HG03520 (cell line): Measurements from ENCODE around the gene FBLN7.

Experiments
- ATAC-seq: cut with Tn5 transposase; IDR thresholded peaks from one replicate; pipeline ENCODE4 v1.9.1; 2021; ENCODE audit warnings: mild to moderate bottlenecking, moderate library complexity; ENCODE audit not compliant: unreplicated experiment

FBLN7 gene

DNA sequence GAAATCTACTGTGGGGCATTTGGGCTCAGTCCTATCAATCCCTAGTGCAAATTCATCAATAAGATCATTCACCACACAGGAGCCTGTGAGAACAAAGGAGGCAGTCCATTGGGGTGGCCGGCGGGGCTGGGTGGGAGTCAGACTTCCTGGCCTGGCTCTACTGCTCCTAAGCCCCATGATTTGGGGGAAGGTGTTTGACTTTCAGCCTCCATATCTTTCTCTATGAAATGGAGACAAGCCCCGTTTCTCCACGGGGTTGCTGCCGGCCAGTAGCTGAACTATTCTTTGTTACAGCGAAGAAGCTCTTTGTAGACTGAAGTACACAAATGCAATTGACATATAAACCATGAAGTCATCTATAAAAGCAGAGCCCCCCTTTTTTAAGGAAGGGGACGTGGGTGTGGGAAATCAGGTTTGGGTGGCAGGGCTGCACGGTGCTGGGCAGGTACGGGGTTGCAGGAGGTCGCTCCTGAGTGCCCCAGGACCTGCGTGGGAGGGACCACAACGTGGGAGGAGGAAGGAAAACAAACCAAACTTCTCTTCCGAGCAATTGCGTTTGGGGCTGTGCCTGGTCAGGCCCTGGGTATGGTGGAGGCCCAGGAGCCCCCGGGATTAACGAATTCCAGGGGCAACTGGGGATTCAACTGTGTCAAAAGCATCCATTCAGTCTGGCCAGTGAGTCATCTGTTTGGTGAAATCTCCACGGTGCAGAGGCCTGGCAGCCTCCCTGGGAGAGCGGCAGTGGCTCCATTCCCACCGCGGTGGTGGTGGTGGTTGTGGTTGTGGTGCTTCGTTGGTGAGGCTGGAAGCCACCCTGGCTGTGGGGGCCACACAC is 18.2 kb downstream of the FBLN7 start:
- no peak for ATAC-seq

DNA sequence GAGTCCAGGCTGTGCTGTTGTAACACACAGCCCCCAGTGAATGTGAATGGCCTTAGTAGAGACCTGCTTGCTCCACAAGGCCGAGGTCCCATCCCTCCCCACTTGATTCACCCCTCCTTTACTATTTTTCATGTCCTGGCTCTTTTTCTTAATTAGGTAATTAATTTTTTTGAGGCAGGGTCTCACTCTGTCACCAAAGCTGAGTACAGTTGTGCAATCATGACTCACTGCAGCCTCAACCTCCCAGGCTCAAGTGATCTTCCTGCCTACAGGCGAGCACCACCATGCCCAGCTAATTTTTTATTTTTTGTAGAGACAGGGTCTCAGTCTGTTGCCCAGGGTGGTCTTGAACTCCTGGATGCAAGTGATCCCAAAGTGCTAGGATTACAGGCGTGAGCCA is 19.3 kb downstream of the FBLN7 start:
- no peak for ATAC-seq

DNA sequence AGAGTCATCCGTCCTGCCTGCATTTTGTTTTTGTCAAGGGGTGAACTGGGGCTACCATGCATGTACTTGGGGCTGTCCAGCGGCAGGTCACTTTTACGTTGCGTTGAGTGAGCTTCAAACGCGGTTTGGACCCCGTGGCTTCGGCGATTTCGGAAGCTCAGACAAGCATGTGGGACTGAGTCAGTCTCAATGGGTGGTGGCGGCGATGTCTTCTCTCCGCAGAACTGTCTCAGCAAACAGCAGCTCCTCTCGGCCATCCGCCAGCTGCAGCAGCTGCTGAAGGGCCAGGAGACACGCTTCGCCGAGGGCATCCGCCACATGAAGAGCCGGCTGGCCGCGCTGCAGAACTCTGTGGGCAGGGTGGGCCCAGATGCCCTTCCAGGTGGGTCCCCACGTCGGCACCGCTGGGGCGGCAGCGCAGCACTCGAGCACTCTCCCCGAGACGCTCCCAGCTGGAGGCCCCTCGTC is 21.3 kb downstream of the FBLN7 start:
- ATAC-seq = no peak

DNA sequence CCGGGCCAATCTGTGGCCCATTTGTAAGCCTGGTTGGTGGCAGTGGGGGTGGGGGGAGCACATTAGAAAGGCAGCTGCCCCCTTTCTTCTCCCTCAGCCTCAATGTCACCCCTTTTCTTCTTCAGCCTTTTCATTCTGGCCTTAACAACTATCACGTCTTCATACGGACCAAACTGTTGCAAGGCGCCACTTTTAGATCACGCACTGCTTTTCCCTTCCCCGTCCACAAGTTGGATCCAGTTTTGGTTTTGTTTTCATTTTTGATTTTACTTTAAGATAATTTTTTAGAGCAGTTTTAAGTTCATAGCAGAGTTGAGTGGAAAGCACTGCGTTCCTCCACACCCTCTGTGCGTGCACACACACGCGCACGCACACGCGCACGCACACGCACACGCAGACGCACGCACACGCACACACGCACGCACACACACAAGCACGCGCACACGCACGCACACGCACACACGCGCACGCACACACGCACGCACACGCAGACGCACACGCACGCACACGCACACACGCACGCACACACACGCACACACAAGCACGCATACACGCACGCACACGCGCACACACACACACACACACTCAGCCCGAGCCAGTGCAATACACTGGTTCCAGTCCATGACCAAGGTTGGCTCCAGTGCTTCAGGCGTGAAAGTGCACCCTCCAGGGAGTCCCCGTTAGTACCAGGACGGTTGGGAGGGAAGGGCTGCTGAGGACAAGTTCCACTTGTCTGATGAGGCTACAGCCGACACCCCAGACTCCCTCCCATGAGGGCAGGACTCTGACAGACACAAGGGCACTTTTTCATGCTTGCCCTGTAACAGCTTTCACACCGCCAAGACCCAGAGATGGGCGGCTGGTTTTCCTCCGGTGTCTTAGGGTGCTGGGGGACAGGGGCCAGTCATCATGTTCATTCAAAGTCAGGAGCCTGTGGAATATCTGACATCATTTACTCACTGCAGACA is 22.4 kb downstream of the FBLN7 start:
- no peak for ATAC-seq

DNA sequence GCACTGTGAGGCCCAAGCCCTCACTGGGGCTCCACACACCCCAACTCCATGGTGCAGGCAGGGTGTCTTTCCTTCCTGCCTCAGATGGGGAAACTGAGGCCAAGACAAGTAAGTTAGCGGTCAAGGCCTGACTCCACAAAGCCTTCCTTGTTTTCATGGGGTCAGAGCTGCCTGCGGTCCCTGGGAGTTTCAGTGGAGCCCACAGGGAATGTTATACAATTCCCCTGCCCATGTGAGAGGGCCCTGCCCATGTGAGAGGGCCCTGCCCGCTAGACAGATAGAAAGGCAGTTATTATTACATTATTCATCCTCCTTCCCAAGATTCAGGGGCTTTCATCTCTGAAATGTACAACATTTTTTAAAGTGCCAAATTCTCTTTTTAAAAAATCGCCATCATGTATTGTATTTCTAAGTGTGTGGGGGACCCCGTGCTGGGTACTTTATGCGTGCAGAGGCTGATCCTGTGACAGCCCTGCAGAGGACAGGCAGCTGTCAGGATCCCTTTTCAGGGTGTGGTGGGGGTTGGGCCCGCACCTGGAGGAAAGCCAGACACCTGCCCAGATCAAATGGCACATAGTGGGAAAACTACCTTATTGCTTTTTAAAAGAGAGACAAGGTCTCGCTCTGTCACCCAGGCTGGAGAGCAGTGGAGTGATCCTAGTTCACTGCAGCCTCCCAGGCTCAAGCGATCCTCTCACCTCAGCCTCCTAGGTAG is 23.4 kb downstream of the FBLN7 start:
- no peak for ATAC-seq

DNA sequence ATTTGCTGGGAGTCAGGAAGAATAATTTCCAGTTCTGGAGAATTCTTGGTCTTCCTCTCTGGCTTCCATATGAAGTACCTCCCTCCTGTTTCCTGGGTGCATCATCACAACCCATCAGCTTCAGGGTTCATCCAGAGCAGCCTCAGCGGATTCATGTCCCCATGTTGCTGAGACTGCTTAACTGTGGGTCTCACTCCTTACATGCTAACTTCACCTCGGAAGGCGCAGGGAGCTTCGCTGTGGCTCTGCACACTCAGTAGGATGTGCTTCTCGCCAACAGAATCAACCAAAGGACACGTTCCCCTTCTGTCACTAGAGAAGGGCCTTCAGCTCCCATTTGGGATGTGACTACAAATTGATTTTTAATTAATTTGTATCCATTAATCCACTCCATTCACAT is 24.2 kb downstream of the FBLN7 start:
- ATAC-seq = no peak

DNA sequence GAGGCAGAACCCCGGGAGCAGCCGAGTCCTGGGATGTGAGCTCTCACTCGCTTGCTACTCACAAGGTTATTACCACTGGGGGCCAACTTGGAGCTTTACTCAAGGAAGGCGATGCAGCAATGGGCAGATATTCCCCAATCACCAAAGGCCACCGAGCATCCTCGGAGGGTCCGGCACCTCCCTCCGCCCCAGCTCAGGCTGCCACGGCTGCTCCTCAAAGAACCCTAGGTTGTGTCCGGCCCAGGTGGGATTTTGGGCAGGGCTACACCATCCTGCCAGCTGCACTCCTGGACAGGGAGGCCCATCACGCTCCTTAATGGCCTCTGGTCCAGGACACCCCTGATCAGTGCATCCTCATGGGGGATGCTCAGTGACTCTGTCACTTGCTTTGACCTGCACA is 24.8 kb downstream of the FBLN7 start:
- ATAC-seq = no peak

DNA sequence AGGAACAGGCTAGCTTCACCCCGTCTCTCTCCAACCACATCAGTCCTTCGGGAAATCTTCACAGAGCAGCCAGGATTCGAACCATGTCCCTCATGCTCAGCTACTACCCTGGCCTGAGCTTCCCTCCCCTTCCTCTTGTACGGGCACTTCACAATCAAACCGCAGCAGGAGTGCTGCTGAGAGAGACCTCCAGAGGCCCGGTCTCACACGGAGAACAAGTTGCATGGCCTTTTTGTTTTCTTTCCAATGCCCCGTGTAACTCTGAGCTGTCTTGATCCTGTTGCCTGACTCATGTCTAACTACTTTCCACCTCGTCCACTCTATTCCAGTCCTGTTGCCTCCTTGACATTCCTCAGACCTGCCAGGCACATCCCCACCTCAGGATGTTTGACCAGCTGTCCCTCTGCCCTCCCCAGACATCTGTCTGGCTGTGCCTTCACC is 25.4 kb downstream of the FBLN7 start:
- no peak for ATAC-seq

DNA sequence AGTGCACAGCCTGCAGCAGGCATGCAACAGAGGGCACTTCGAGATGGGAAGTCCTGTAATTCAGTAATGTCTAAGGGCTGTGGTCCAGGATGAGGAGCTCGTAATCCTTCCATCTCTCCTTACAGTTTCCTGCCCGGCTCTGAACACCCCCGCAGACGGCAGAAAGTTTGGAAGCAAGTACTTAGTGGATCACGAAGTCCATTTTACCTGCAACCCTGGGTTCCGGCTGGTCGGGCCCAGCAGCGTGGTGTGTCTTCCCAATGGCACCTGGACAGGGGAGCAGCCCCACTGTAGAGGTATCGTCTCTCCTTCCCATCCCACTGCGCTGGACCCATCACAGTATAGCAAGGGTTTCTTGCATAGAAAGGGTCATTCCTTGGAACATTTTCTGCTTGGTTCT is 26.7 kb downstream of the FBLN7 start:
- ATAC-seq = no peak

DNA sequence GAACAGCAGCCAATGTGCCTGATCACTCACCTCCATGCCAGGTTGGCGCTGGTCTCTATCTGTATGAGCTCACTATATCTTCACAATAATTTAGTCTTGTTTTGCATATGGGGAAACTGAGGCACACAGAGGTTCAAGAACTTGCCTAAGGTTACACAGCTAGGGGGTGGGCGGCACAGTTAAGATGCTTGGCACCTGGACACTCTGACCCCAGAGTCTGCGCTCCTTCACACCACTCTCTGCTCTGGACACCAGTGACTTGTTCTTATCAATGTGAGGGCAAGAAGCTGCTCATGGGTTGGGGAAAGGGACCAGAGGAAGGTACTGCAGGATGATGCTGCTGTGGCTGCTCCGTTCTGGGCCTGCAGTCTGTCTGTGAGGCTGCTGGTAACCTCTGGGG is 27.1 kb downstream of the FBLN7 start:
- no peak for ATAC-seq

DNA sequence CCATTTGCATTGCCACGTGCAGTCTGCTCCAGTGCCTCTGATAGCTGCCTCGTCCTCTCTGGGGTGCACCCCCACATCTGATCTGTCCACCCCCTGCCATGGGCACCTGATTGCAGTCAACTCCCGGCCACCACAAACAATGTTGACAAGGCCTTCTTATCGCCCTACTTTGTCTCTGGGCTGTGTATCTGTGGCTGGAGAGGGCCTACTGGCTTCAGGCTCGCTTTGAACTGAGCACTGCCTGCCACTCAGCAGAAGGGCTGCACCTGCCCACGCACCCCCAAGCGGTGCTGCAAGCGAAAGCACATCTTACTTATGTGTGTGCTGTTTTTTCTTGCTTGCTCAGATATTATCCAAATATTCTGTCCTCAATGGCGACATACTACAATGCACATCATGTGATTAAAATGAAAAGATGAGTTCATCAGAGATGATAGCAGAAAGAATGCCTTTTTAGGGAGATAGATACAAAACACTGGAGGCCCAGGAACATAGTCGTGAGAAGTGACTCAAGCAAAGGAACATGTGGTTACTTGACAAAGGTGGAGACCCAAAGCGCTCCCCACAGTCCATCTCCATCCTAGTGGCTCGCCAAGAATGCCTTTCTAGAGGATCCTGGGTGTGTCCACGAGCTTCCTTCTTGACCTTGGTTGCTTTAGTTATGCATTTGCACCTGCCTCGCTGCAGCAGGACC is 28.8 kb downstream of the FBLN7 start:
- ATAC-seq = no peak

DNA sequence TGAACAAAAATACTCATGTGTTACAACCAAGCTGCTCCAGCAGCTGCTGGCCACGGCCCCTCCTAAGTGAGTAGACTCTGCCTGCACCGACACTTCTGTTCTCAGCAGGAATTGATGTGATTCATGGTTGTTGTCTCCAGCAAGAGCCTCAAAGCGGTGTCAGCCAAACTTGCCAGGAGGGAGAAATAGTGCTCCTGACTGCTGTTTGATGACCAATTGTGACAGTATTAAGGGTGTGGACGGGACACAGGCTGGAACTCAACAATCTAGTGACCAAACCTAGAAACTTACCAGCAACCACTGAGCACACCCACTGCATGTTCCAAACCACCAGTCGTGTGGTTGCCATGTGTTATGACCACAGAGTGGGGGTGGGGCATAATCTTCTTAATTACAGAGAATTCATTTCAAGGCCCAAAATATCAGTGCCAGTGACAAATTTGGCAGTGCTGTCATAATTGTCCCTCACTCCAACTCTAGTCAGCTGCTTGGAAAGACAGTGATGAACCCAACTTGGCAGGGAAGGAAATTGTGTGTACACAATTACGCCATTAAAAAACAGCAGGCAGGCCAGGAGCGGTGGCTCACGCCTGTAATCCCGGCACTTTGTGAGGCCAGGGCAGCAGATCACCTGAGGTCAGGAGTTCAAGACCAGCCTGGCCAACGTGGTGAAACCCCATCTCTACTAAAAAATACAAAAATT is 30.4 kb downstream of the FBLN7 start:
- ATAC-seq = no peak

DNA sequence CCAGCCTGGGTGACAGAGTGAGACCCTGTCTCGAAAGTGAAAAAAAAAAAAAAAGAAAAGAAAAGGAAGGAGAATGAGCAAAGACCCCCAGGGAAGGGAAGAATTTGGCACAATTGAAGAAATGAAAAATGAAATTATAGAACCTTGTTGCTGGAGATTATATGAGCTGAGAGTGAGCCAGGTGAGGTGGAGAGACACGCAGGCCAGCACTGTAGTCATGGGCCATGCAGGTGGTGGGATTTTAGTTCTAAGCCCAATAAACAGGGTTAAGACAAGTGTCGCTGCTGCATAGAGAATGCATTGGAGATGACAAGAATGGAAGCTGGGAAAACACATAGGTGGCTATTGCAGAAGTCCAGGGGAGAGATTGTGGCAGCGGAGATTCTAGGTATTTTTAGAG is 32.3 kb downstream of the FBLN7 start:
- no peak for ATAC-seq

DNA sequence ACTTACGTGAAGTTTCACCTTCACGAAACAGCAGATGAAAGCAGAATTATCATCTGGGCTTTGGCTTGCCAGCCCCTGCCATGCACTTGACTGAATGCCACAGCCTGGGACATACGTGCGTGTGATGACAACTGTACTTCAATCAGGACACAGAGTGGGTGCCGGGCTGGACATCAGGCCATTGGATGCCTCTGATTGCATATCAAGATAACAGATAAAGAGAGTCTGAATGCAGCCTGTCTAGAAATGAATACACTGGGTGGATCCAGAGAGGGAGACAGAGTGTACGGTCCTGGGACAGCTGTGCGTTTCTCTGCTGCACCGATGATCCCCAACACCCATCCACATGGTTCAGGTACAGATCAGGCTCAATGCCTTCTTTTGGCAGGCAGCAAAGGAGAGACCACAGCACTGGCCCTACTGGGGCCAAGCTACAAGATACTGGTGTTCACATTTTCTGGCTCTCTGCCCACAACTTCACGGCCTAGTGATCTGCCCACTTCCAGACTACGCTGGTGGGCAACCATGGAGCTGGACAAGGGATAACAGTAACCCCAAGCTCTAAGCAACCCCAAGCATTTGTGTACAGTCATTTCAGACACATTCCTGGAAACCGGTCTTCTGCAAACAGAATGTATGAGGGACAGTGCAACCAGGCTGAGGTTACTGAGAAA is 35.6 kb downstream of the FBLN7 start:
- no peak for ATAC-seq

DNA sequence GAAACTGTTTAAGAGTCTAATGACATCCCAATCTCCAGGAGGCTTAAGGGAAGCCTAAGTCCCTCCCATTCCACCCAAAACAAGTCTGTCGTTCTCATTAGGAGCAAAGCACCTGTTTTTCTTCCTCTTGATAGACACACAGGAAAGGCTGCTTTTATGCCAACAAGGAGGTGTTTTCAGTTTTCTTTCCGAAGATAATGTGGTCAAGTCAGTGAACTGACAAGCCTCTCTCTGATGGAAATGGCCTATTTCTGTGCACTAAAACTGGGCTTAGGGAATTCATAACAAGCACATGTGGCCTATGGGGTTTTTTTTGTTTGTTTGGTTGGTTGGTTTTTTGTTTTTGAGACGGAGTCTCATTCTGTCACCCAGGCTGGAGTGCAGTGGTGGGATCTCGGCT is 36.2 kb downstream of the FBLN7 start:
- no peak for ATAC-seq

DNA sequence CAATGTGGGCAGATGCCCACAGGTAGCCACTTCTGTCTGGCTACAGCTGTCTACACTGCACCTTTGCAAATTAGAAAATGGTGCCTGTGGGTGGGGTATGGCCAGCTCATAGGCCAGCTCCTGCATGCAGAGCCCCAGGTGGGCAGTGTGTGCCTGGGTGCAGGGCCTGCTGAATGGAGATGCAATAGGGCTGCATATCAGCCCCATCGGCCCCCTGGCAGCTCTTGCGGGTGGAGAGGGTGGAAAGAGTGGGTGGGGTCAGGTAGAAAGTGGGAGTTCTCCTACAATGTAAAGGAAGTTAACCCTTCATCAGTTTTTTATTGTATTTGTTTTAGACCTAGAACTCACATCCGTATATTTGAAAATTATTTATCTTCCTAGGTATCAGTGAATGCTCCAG is 37.1 kb downstream of the FBLN7 start:
- no peak for ATAC-seq

DNA sequence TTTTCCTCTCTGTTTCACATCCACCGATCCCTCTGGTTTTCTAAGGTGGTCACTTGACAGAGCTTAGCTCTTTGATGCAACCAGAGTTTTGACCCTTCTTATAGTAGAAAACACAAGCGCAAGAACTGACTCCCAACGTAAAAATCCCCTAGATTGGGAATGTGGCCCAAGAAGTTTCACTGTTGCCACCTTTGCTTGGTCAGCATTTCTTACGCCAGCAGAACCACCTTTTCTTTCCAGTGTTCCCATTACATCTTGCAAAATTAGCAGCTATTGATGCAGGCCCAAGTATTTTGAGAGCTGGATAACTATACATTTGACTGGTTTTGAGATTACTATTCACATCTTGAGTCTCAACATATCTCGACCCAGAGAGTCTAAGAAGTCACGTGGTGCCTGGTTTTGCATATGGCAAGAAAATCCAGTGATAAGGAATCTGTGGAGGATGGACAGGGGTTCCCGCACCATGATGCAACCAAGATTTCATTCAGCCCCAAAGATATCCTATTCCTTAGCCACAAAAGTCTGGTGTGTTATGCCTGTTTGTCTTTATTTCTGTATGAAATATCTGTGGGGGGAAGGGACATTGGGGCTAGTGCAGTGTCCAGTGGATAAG is 37.9 kb downstream of the FBLN7 start:
- ATAC-seq = no peak

DNA sequence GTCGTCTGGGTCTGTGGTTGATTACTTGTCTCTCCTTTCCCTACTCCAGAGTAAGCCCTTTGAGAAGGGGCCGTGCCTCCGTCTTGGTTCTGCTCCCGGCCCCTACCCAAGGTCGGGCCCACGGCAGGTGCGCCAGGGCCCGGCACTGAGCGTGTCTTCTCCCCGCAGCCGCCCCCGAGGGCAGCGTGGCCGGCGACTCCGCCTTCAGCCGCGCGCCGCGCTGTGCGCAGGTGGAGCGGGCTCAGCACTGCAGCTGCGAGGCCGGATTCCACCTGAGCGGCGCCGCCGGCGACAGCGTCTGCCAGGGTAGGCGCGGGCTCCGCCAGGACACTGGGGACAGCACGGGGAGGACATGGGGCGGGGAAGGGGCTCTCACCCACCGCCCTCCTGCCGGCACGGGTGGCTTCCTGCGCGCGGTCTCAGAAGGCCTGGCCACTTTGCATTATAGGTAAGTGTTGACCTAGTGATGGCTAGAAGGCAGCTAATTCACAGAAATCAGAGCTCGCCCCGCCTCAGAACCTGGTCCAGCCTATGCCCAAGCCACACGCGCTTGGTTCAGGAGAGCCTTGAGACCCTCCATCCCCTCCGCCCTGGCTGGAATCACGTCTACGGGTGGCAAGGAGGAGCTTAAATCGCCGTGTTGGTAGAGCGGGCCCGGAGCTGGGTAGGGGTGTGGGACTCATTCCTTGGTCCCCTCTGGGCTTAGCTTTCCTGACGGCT is 43.5 kb downstream of the FBLN7 start:
- ATAC-seq = no peak
